ENCODE measurements around the gene CMTM2.
"Not testable (repeated sequence)": the region's sequence is repeated elsewhere in the genome, so short reads cannot be mapped to it uniquely, and the experiment has no call there.

The CMTM2 gene

DNA sequence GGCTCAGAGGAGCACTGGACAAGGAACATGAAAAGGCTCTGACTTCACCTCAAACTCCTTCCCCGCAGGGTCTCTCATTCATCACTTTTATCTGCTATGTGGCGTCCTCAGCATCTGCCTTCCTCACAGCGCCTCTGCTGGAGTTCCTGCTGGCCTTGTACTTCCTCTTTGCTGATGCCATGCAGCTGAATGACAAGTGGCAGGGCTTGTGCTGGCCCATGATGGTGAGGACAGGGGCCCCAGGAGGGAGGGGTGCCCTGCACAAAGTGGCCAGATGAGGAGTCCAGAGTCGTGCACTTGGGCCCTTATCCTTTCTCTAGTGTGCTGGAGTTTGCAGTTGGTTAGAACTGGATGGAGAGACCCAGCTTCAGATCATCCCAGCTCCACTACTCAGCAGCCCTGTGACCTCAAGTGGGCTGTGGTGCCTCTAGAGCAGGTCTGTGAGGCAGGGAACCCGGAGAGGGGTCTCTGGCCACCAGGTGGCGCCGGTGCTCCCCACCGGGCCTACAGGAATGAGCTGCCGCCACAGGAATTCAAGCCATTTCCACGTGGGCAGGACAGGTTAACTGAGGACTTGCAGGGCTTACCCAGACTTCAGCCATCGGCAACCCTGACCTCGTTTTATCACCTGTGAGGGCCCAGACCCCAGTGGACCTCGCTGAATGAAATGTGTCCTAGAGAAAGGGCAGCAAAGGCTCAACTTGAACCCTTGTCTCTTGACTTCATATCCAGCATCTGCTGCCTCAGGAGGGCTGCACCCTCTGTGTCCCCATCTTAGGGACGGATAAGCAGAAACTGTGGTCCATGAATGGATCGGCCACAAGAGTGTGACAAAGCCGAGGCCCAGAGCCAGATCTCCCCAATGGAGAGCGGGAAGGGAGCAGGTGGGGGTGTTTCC, 29.2 kb downstream of the CMTM2 start:
- peak; percentile 66 for DNase-seq (ENCODE audit: low read depth)

DNA sequence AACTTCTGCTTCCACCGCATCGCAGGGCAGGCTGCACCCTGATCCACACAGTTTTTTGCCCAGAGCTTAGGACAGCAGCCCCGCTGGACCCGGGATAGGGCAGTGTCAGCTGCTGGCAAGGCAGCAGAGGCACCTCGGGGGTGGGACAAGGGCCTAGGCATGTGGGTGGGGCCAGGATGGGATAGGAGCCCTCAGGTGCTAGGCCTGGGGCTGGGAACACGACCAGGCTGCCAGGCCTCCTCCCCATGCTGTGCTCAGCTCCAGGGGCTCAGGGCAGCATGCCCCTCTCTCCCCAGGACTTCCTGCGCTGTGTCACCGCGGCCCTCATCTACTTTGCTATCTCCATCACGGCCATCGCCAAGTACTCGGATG, 29.9 kb downstream of the CMTM2 start:
- no peak for DNase-seq (ENCODE audit: low read depth)

DNA sequence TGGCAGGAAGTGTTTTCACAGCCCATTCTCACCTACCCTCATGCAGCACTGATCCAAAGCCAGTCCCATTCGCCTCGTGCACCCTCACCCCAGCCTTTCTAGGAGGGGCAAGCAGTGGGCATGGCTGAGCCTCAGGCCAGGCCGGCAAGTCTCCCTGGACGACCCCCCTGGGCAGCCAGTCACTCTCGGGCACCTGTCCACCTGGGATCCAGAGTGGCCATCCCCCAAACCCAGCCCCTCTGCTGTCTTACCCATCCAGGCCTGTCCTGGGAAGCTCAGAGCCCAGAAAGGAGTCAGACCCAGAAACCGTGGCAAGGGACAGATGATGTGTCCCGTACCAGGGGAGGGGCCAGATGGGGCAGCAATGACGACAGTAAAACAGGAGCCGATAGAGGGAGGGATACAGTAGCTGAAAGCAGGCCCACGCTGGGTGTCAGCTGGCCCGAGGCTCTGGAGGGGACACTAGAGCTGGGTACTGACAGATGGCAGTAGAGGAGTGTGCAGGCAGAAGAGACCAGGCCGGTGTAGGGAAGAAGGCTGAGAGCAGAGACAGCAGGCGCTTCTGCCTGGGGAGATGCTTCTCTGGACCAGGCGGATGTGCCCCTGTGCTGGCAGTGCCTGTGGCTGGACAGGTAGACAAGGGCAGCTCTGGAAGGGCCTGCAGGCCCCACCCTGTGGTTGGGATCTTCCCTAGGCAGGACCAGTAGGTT, 31.0 kb downstream of the CMTM2 start:
- no peak for DNase-seq (ENCODE audit: low read depth)

DNA sequence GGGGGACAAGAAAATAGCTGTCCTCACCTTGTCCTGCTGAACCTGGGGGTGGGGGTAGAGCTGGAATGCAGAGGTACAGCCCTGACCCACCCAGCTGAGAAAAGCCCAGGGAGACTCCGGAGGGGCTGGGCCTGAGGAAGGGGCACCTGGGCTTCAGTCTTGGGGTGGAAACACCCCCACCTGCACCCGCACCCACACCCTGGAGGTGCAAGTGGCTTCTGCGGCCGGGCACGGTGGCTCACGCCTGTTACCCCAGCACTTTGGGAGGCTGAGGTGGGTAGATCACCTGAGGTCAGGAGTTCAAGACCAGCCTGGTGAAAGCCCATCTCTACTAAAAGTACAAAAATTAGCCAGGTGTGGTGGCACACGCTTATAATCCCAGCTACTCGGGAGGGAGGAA, 32.6 kb downstream of the CMTM2 start:
- DNase-seq (ENCODE audit: low read depth): not testable (repeated sequence)

DNA sequence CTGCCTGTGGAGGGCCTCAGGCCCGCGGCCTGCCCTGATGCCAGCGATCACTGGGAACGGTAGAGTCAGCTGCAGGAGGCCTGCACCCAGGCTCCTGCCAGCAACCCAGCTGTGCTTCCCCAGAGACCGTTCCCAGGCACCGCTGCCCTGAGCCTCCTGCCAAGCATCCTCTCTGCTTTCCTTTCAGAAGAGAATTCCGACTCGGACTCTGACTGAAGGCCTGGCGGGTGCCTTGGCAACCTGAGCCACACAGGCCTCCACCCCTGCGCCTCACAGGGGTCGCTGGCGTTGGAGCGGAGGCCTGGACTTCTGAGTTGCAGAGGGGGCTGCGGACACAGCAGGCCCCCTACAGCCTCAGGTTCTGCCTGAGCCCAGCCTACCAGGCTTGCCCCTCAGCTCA, 33.2 kb downstream of the CMTM2 start:
- DNase-seq (ENCODE audit: low read depth): no peak

DNA sequence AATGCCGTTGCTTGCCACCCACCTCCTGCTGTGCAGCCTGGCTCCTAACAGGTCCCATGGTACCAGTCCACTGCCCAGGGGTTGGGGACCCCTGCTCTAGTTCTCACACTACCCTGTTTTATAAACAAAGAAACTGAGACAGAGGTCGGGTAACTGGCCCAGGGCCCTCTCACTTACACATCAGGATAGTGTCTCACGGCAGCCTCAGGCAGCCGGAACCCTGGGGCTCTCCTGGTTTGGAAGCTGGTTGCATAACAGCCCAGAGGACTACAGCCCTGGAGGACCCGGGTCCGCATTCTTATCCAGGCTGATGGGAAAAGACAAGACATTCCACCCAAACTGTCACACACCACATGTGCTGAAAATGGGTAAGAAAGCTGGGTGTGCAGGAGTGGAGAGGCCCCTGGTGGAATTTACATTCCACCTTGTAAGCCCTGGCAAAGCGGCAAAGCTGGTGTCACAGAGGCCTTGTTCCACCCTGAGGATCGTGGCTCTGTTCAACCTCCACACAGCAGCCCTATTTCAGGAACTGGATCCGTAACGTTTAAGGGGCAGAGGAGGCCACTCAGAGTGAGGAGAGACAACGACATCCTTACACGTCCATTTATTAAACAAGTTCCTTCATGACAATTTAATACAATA, 35.0 kb downstream of the CMTM2 start:
- no peak for DNase-seq (ENCODE audit: low read depth)

DNA sequence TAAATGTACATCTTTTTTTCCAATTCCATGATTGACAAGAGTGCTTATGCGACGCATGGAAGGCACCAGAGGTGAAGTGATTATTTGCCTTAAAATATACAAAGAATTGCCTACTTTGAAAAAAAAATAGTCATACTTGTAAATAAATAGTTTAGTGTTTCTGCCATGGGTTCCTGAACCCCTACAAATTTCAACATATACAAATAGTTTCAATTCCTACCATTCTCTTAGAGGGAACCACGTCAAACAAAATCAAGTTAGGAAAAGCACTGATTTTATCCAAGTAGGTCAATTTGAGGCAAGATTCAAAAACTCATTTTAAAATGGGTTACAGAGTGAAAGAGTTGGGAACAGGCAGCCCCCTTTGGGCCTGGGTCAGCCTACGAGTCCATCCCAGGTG, 36.9 kb downstream of the CMTM2 start:
- DNase-seq (ENCODE audit: low read depth): no peak

DNA sequence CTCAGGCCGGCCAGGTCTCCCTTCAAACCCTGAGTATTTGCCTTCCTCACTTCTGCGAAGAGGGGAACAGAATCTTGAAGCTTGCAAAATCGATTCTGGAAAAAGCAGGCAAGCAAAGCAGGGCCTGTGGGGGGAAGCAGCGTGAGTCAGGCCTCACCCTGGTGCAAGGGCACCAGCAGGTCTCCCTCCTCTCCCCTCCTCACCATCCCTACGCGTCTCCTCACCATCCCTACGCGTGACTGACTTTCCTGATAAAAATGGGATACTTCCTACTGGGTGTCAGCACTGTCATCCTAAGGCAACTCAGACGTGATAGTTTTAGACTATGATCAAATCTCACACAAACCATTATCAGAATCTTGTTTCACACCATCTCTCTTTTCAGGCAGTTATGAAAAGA, 37.3 kb downstream of the CMTM2 start:
- no peak for DNase-seq (ENCODE audit: low read depth)

DNA sequence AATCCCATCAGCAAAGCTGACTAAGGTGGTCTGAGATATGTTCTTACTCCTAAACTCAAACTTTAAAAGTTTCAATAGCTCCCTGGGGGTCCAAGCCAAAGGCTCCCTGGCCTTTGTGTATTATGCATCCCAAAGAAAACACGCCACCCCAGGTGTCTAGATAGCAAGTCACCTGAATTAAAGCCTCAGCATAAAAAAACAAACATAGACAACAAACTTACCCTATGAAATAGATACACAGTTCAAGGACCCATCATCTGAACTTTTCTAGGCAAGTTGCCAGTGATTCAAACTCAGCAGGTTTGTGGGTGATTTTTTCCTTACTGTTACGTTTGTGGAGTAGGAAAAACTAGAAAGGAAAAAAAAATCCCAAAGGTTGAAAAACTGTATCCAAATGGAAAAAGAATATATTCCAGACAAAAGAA, 37.8 kb downstream of the CMTM2 start:
- no peak for DNase-seq (ENCODE audit: low read depth)

DNA sequence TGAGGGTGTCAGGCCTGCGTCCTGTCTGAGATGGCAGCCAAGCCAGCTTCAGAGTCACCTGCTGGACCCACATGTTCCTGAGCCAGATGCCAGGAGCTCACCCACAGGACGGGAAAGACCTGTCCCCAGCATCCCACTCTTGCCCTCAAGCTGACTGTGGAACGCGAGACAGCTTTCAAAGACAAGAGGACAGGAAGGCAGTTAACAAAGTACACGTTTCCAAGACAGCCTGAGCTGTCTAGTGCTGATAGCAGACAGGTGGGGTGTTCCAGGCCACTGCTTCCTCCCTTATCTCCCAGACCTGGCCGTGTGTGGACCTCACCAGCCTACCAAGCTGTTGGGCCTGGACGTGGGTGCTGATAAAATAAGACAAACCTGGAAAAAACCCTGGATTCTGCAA, 38.5 kb downstream of the CMTM2 start:
- no peak for DNase-seq (ENCODE audit: low read depth)

DNA sequence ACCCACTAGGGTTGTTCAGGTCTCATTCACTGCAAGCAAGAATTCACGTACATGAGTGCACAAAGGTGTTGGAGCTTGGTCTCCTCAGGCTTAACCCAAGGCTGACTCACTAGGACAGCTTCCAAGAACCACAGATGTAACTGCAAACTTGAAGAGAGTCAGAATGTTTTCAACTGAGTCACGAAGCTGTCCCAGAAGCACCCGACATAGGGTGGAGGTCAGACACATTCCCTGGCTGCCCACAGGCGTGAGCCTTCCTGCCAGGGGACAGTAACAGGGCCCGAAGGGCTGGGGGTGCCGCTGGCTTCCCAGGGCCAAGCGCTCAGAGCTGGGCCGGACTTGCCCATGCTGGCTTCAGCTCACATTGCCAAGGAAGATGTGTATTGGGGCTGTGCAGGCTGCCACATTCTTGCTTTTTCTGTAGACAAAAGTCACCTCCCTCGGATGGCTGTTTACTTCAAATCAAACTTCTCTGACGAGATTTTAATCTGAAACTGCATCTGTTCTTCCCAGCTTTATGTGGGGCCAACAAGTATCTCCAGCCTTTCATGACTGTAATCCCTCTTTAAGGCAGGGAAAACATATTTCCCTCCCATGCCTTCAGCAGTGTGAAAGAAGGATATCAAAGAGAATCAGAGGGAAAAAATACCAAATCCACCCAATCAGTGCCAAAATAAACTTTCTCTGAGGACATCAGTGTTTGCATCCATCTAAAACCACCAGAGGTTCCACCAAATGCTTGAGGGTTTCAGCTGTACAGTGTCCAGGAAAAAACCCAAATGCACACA, 39.5 kb downstream of the CMTM2 start:
- no peak for DNase-seq (ENCODE audit: low read depth)

DNA sequence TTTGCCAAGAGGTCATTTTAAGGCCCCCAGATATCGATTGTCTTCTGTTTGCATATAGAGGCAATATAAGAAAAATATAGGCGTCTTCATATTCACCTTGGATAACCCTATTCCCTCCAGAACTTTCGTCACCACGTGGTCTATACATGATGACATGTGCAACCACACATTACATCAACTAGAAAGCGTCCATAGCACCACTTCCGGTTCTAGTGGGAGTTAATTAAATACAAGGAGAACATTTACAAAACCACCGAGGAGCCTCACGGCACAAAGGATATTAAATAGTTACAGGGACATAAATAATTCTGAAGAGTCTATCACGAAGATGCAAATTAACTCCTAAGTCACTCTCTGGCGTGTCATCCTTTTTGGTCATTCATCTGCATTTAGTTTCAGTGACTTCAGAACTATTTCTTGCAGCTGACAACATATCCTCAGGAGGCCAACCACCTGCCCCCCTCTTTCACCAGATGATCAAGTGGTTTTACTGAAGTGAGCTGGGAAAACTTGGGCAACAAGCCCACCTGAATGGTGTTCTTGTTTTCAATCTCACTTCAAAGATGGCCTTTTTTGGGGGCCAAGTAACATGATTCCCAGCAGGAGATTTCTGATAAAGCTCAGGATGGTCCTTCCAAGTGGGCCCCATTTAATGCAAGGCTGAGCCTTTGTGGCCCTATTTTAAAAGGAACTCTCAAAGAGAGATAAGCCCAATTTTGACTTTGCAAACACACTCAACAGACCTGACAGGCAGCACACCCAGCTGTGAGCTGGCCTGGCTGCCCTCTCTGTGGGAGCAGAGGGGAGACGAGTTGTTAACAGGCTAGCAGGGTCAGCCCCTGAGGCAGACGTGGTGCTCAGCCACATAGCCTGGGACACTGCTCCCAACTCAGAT, 40.5 kb downstream of the CMTM2 start:
- no peak for DNase-seq (ENCODE audit: low read depth)

DNA sequence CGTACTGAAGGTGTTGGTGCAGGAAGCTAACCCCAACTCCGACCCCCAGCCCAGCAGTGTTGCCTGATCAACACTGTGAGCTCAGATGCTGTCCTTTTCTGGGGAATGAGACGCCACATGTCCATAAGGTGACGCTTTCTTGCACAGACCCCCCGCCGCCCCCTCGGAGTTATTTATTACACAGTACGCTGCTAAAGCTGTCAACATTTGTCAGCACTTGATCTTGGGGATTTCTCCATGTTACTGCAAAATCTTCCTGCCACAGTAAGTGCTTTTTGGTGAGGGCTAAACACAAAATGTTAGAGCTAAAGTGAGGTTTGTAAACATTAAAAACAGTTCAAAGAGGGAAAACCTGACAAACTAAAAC, 41.1 kb downstream of the CMTM2 start:
- no peak for DNase-seq (ENCODE audit: low read depth)

DNA sequence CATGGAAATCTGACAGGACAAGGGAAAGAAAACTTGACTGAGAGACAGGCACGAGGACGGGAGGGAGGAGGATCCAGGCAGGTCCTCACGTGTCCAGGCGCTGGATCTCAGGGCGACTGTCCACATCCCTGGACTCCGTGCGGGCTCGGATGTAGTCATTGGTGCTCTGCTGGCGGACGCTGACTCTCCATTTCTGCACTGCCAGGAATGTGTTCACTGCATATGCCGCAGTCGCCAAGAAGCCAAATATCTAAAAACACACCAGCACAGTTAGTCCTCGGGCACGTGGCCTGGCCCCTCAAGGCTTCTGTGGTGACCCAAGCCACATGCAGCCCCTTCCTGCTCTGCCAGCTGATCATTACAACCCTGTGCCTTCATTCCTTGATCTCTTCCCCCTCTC, 42.7 kb downstream of the CMTM2 start:
- no peak for DNase-seq (ENCODE audit: low read depth)

DNA sequence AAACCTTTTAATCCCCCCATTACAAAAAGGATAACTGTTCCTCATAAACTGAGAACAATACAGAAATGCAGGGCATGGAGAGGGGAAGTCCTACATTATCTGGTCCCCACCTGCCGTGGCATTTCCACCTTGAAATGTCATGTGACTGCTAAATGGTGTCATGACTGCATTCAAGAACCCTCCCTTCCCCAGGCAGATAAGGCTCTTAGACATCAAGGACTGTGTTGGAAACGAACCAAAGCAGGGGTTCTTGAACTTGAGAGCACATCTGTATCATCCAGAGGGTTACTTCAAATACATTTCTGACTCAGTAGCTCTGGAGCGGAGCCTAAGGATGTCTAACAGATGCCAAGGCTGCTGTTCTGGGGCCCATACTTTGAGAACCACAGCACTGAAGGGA, 43.6 kb downstream of the CMTM2 start:
- no peak for DNase-seq (ENCODE audit: low read depth)

DNA sequence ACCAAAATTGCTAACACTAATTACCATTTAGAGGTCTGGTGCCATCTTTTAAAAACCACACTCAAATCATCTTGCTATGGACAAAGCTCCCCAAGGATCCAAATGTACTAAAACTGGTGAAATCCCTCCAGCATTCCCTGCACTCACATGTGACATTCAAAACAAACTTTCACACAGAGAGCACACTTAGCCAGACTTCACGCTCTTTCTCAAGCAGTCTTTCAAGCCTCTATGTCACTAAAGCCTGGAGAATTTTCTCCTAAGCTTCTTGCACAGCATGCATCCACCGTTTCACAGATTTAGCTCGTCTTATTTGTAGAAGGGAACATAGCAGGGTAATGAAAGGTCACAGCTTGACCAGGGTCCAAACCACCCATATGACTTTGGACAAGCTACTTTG, 44.5 kb downstream of the CMTM2 start:
- no peak for DNase-seq (ENCODE audit: low read depth)

DNA sequence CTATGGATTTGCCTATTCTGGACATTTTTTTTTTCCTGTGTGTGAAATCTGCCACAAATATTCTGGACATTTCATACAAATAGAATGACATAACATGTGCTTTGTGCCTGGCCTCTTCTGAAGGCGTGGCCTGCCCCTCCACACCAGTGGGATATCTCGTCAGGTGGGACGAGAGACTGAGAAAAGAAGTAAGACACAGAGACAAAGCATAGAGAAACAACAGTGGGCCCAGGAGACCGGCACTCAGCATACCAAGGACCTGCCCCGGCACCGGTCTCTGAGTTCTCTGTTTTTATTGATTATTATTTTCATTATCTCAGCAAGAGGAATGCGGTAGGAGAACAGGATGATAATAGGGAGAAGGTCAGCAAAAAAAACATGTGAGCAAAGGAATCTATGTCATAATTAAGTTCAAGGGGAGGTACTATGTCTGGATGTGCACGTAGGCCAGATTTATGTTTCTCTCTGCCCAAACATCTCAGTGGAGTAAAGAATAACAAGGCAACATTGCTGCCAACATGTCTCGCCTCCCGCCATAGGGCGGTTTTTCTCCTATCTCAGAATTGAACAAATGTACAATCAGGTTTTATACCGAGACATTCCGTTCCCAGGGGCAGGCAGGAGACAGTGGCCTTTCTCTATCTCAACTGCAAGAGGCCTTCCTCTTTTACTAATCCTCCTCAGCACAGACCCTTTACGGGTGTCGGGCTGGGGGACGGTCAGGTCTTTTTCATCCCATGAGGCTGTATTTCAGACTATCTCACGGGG, 48.5 kb downstream of the CMTM2 start:
- not testable (repeated sequence) for DNase-seq (ENCODE audit: low read depth)

DNA sequence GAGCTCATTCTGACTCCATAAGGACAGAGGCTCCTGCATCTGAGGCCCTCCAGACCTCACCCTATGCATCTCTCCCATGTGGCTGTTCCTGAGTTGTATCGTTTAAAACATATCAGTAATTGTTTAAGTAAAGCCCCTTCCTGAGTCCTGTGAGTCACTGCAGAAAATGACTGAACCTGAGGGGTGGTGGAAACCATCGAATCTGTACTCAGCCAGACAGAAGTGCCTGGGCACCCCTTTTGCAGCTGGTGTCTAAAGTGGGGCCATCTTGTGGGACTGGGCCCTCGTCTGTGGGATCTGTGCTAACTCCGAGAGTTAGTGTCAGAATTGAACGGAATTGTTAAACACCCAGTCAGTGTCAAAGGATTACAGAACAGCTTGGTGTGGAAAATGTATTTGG, 50.6 kb downstream of the CMTM2 start:
- no peak for DNase-seq (ENCODE audit: low read depth)

DNA sequence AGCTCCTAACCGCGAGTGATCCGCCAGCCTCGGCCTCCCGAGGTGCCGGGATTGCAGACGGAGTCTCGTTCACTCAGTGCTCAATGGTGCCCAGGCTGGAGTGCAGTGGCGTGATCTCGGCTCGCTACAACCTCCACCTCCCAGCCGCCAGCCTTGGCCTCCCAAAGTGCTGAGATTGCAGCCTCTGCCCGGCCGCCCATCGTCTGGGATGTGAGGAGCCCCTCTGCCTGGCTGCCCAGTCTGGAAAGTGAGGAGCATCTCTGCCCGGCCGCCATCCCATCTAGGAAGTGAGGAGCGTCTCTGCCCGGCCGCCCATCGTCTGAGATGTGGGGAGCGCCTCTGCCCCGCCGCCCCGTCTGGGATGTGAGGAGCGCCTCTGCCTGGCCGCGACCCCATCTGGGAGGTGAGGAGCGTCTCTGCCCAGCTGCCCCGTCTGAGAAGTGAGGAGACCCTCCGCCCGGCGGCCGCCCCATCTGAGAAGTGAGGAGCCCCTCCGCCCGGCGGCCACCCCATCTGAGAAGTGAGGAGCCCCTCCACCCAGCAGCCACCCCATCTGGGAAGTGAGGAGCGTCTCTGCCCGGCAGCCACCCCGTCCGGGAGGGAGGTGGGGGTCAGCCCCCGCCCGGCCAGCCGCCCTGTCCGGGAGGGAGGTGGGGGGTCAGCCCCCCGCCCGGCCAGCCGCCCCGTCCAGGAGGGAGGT, 51.4 kb downstream of the CMTM2 start:
- DNase-seq (ENCODE audit: low read depth): not testable (repeated sequence)

DNA sequence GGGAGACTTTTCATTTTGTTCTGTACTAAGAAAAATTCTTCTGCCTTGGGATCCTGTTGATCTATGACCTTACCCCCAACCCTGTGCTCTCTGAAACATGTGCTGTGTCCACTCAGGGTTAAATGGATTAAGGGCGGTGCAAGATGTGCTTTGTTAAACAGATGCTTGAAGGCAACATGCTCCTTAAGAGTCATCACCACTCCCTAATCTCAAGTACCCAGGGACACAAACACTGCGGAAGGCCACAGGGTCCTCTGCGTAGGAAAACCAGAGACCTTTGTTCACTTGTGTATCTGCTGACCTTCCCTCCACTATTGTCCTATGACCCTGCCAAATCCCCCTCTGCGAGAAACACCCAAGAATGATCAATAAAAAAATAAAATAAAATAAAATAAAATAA, 52.3 kb downstream of the CMTM2 start:
- not testable (repeated sequence) for DNase-seq (ENCODE audit: low read depth)

Data from activated T-helper 1 cell treated with Interleukin-2 at 50 U/mL for 16 hours (primary cell).